ENCODE measurements around the gene ITGB8. TPM values are rescaled to one million over a fixed set of nuclear protein-coding genes. Genes with fewer than 3 reads are reported as not detected.

The ITGB8 gene
- total RNA-seq, 3 donors from 2014 or later (not counting 1 experiment from before 2014, with no cell fraction given), result 0.39 to 12.8 TPM; not detected in 1

DNA sequence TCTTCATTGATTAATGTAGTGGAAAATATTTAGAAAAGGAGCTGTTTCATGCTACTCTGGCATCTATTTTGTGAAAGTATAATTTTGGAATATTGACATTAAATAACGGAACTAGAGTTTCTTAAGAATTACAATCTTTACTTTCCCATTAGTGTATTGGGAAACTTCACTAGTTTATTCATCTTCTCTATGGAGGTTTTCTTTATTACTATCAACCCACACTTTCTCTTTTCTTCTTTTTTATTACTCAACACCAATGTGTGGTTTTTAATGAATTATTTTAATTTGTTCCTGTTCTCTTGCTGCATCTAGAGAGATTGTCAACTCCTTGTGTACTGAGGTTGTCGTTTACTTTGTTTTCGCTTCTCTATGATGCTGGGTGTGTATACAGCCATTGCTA is 20.4 kb upstream of the ITGB8 start:
- Mint-ChIP-seq H3K9me3 (peaks cover 0 to 2% of the 10 kb centered on the region in 2 donors), H3K27me3 (ENCODE audit: low read depth in 2 of 2) (no peaks in the 10 kb centered on the region), H3K36me3 (no peaks in the 10 kb centered on the region), H3K27ac (no peak overlapping the region), H3K4me3 (no peak overlapping the region), H3K4me1 (no peaks in the 10 kb centered on the region)
- H3K27me3 ChIP-seq (ENCODE audit: control insufficient read depth, insufficient read depth, low read length), result no peaks in the 10 kb centered on the region
- no peak overlapping the region for H3K27ac ChIP-seq (ENCODE audit: low read length)
- no peaks in the 10 kb centered on the region for H3K9me3 ChIP-seq (ENCODE audit: control insufficient read depth, insufficient read depth, low read length)
- WGBS (ENCODE audit: insufficient coverage), result 89% methylated on average over 2 of the region's 3 CpGs
- DNase-seq (no peak), ATAC-seq (no peak)
- intact Hi-C loops (cut with micrococcal nuclease), result no loop called here
- H3K4me3 ChIP-seq (ENCODE audit: low read length), result no peak overlapping the region
- TF ChIP-seq, protein P1, sequence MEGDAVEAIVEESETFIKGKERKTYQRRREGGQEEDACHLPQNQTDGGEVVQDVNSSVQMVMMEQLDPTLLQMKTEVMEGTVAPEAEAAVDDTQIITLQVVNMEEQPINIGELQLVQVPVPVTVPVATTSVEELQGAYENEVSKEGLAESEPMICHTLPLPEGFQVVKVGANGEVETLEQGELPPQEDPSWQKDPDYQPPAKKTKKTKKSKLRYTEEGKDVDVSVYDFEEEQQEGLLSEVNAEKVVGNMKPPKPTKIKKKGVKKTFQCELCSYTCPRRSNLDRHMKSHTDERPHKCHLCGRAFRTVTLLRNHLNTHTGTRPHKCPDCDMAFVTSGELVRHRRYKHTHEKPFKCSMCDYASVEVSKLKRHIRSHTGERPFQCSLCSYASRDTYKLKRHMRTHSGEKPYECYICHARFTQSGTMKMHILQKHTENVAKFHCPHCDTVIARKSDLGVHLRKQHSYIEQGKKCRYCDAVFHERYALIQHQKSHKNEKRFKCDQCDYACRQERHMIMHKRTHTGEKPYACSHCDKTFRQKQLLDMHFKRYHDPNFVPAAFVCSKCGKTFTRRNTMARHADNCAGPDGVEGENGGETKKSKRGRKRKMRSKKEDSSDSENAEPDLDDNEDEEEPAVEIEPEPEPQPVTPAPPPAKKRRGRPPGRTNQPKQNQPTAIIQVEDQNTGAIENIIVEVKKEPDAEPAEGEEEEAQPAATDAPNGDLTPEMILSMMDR (IDR thresholded peaks at IDR 0.05), result no peak
- H3K4me1 ChIP-seq (ENCODE audit: control insufficient read depth, insufficient read depth, low read length), result no peaks in the 10 kb centered on the region
- H3K36me3 ChIP-seq (ENCODE audit: control insufficient read depth, insufficient read depth, low read length), result no peaks in the 10 kb centered on the region

GRCh38 chr7:20310963-20311742 is 19.5 kb upstream of the ITGB8 start:
- TF ChIP-seq, protein P1 (IDR thresholded peaks at IDR 0.05), result no peak
- Histone ChIP-seq H3K4me1 (ENCODE audit: control insufficient read depth, insufficient read depth, low read length) (no peaks in the 10 kb centered on the region), H3K36me3 (ENCODE audit: control insufficient read depth, insufficient read depth, low read length) (no peaks in the 10 kb centered on the region), H3K4me3 (ENCODE audit: low read length) (no peak overlapping the region), H3K9me3 (ENCODE audit: control insufficient read depth, insufficient read depth, low read length) (no peaks in the 10 kb centered on the region), H3K27ac (ENCODE audit: low read length) (no peak overlapping the region), H3K27me3 (ENCODE audit: control insufficient read depth, insufficient read depth, low read length) (no peaks in the 10 kb centered on the region)
- ATAC-seq, result no peak
- Mint-ChIP-seq H3K27ac (no peak overlapping the region), H3K27me3 (ENCODE audit: low read depth in 2 of 2) (no peaks in the 10 kb centered on the region), H3K4me1 (no peaks in the 10 kb centered on the region), H3K4me3 (no peak overlapping the region), H3K36me3 (no peaks in the 10 kb centered on the region), H3K9me3 (peaks cover 0 to 2% of the 10 kb centered on the region in 2 donors)
- DNase-seq, result peak in 1 of 2 donors; percentile 30
- 92% methylated on average over 2 of the region's 3 CpGs for WGBS (ENCODE audit: insufficient coverage)
- intact Hi-C loops (cut with micrococcal nuclease), result no loop called here

GRCh38 chr7:20311743-20312042 is 19.0 kb upstream of the ITGB8 start:
- H3K4me1 Mint-ChIP-seq, result no peaks in the 10 kb centered on the region
- H3K36me3 Mint-ChIP-seq, result no peaks in the 10 kb centered on the region
- intact Hi-C loops (cut with micrococcal nuclease), result no loop called here
- no peaks in the 10 kb centered on the region for H3K9me3 ChIP-seq (ENCODE audit: control insufficient read depth, insufficient read depth, low read length)
- no peaks in the 10 kb centered on the region for H3K4me1 ChIP-seq (ENCODE audit: control insufficient read depth, insufficient read depth, low read length)
- H3K36me3 ChIP-seq (ENCODE audit: control insufficient read depth, insufficient read depth, low read length), result no peaks in the 10 kb centered on the region
- H3K27me3 Mint-ChIP-seq (ENCODE audit: low read depth in 2 of 2), result no peaks in the 10 kb centered on the region
- no peak overlapping the region for H3K27ac Mint-ChIP-seq
- DNase-seq (no peak), ATAC-seq (no peak)
- no CpG with 5 or more reads among the region's 2 CpGs for WGBS (ENCODE audit: insufficient coverage)
- H3K4me3 Mint-ChIP-seq, result no peak overlapping the region
- no peak overlapping the region for H3K4me3 ChIP-seq (ENCODE audit: low read length)
- peaks cover 0 to 2% of the 10 kb centered on the region in 2 donors for H3K9me3 Mint-ChIP-seq
- no peak overlapping the region for H3K27ac ChIP-seq (ENCODE audit: low read length)
- H3K27me3 ChIP-seq (ENCODE audit: control insufficient read depth, insufficient read depth, low read length), result no peaks in the 10 kb centered on the region
- TF ChIP-seq, protein P1 (IDR thresholded peaks at IDR 0.05), result no peak

DNA sequence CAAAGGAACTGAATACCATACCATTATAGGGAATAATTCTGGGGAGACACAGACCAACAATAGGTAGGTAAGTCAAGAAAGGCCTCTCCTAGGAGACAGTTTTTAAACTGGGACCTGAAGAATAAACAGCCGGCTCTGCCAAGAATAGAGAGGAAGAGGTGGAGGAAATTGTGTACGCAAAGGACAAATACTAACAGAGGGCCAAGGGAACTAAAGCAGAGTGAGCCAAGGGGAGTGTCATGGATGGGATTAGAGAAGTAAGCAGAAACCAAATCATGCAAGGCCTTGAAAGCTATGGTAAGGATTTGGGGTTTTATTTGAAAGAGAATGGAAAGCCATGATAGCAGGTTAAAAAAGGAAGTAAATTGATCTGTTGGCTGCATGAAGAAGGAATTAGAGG is 18.1 kb upstream of the ITGB8 start:
- Histone ChIP-seq H3K27ac (ENCODE audit: low read length) (no peak overlapping the region), H3K27me3 (ENCODE audit: control insufficient read depth, insufficient read depth, low read length) (no peaks in the 10 kb centered on the region), H3K36me3 (ENCODE audit: control insufficient read depth, insufficient read depth, low read length) (no peaks in the 10 kb centered on the region), H3K9me3 (ENCODE audit: control insufficient read depth, insufficient read depth, low read length) (no peaks in the 10 kb centered on the region), H3K4me1 (ENCODE audit: control insufficient read depth, insufficient read depth, low read length) (no peaks in the 10 kb centered on the region), H3K4me3 (ENCODE audit: low read length) (no peak overlapping the region)
- Mint-ChIP-seq H3K36me3 (no peaks in the 10 kb centered on the region), H3K27ac (no peak overlapping the region), H3K4me1 (no peaks in the 10 kb centered on the region), H3K27me3 (ENCODE audit: low read depth in 2 of 2) (no peaks in the 10 kb centered on the region), H3K9me3 (peaks cover 0 to 2% of the 10 kb centered on the region in 2 donors), H3K4me3 (no peak overlapping the region)
- TF ChIP-seq, protein P1 (IDR thresholded peaks at IDR 0.05), result no peak
- ATAC-seq, result no peak
- intact Hi-C loops (cut with micrococcal nuclease), result no loop called here
- 69% methylated on average over 2 of the region's 2 CpGs for WGBS (ENCODE audit: insufficient coverage)
- DNase-seq, result no peak
